ENCODE measurements around the gene ISCU. TPM values are rescaled to one million over a fixed set of nuclear protein-coding genes. Genes with fewer than 3 reads are reported as not detected.

Gene ISCU
- total RNA-seq, 4 donors from 2014 or later = 113 to 155 (median 130) TPM

DNA sequence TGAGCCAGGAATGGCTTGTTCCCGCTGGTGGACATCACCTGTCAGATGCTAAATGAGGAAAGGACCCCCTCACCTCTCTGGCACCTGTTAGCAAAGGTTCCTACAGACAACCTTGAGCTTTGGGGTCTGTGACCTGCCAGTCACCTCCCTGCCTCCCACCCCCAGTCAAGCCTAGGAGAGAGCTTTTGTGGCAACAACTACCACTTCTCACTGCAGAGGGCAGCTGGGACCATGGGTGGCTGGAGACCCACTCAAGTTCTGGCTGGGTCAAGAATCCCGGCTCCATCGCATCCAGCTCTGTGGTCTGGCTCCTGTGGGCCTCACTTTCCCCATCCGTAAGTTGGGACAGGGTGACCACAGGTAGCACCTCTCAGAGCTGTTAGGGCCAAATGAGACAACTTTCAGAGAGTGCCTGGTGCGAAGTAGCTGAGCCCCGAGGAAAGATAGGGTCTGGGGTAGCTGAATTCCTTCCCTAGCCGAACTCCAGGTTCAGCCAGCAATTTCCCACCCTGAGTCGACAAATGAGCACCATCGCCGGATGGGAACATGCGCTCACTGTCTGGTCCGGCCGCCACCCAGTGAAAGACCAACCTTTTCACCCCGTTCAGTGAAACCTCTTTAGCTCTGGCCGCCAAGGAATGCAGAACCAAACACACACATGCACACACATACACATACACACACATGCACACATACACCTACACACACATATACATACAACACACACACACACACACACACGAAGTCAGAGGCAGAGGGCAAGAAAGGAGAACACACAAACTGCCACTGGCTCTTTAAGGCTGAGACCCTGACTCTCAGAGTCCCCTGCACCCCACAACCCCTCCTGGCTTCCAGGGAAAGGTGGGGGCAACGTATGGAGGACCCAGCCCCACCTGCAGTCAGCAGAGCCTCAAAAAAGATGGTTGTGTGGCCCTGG lies 33.6 kb downstream of the ISCU start:
- TF ChIP-seq POLR2AphosphoS5 (IDR thresholded peaks at IDR 0.05) = no peak
- no peak for TF ChIP-seq EP300 (IDR thresholded peaks at IDR 0.05; ENCODE audit: low read depth)
- TF ChIP-seq POLR2A (IDR thresholded peaks at IDR 0.05) = no peak
- TF ChIP-seq, protein P1, sequence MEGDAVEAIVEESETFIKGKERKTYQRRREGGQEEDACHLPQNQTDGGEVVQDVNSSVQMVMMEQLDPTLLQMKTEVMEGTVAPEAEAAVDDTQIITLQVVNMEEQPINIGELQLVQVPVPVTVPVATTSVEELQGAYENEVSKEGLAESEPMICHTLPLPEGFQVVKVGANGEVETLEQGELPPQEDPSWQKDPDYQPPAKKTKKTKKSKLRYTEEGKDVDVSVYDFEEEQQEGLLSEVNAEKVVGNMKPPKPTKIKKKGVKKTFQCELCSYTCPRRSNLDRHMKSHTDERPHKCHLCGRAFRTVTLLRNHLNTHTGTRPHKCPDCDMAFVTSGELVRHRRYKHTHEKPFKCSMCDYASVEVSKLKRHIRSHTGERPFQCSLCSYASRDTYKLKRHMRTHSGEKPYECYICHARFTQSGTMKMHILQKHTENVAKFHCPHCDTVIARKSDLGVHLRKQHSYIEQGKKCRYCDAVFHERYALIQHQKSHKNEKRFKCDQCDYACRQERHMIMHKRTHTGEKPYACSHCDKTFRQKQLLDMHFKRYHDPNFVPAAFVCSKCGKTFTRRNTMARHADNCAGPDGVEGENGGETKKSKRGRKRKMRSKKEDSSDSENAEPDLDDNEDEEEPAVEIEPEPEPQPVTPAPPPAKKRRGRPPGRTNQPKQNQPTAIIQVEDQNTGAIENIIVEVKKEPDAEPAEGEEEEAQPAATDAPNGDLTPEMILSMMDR (IDR thresholded peaks at IDR 0.05) = no peak
- 75% methylated on average over 17 of the region's 17 CpGs; no CpG with 5 or more reads in 1 of the 2 donors for WGBS, 2 donors (ENCODE audit: low coverage in 1 of 2)
- peak overlapping the region in 3 of 4 donors; percentile 41 to 55 (median 43) for H3K27ac ChIP-seq
- no peaks in the 10 kb centered on the region for H3K4me1 ChIP-seq
- no peaks in the 10 kb centered on the region for H3K9me3 ChIP-seq
- intact Hi-C loops (cut with DNase I; ENCODE audit: low total_unique reads) = no loop called here
- no peak for DNase-seq
- peak overlapping the region in 1 of 4 donors; percentile 37 for H3K4me3 ChIP-seq
- no peaks in the 10 kb centered on the region for H3K36me3 ChIP-seq
- in situ Hi-C loops (cut with MboI; ENCODE audit: low pct_ligation_motif_present in 1 of 4, low pct_unique_long_range_greater_than_20kb in 1 of 4, low sequenced_read_pairs in 3 of 4) = no loop called here
- no peaks in the 10 kb centered on the region for H3K27me3 ChIP-seq

DNA sequence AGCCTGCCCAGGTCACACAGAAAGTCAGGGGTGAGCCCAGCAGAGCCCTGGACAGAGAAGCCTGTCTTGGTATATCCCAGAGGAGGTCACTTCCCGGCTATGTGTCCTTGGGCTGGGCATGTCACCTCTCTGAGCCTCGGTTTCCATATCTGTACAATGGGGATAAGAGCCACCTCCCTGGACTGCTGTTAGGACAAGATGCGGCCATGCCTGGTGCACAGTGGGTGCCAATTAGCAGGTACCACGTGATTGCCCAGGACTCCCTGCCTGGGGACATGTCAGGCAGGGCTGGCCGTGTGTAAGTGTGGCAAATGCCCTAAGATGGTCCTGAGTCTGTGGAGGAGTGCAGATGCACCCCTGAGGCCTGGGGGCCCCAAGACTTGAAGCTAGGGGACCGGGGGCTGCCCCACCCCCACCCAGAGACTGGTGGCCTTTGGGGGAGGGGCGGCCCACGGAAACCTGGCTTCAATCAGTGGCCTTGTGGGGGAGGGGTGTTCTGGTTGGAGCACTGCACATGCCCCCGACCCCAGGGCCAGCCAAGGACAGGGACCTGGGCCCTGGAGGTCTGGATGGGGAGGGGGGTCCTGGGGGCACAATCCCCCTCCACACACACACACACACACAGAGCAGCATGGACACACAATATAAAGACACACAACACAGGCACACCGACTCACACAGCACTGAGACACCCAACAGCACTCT lies 34.6 kb downstream of the ISCU start:
- in situ Hi-C loops (cut with MboI; ENCODE audit: low pct_ligation_motif_present in 1 of 4, low pct_unique_long_range_greater_than_20kb in 1 of 4, low sequenced_read_pairs in 3 of 4) = no loop called here
- H3K4me1 ChIP-seq = no peaks in the 10 kb centered on the region
- H3K27me3 ChIP-seq = no peaks in the 10 kb centered on the region
- H3K27ac ChIP-seq = peak overlapping the region; percentile 31 to 55 (median 42)
- TF ChIP-seq, protein P1 (IDR thresholded peaks at IDR 0.05) = no peak
- no peak for TF ChIP-seq POLR2AphosphoS5 (IDR thresholded peaks at IDR 0.05)
- no peak for TF ChIP-seq EP300 (IDR thresholded peaks at IDR 0.05; ENCODE audit: low read depth)
- TF ChIP-seq POLR2A (IDR thresholded peaks at IDR 0.05) = no peak
- no peak for DNase-seq
- 66% methylated on average over 9 of the region's 10 CpGs; no CpG with 5 or more reads in 1 of the 2 donors for WGBS, 2 donors (ENCODE audit: low coverage in 1 of 2)
- intact Hi-C loops (cut with DNase I; ENCODE audit: low total_unique reads) = no loop called here
- H3K36me3 ChIP-seq = no peaks in the 10 kb centered on the region
- H3K9me3 ChIP-seq = no peaks in the 10 kb centered on the region
- peak overlapping the region in 3 of 4 donors; percentile 9 to 37 (median 13) for H3K4me3 ChIP-seq

DNA sequence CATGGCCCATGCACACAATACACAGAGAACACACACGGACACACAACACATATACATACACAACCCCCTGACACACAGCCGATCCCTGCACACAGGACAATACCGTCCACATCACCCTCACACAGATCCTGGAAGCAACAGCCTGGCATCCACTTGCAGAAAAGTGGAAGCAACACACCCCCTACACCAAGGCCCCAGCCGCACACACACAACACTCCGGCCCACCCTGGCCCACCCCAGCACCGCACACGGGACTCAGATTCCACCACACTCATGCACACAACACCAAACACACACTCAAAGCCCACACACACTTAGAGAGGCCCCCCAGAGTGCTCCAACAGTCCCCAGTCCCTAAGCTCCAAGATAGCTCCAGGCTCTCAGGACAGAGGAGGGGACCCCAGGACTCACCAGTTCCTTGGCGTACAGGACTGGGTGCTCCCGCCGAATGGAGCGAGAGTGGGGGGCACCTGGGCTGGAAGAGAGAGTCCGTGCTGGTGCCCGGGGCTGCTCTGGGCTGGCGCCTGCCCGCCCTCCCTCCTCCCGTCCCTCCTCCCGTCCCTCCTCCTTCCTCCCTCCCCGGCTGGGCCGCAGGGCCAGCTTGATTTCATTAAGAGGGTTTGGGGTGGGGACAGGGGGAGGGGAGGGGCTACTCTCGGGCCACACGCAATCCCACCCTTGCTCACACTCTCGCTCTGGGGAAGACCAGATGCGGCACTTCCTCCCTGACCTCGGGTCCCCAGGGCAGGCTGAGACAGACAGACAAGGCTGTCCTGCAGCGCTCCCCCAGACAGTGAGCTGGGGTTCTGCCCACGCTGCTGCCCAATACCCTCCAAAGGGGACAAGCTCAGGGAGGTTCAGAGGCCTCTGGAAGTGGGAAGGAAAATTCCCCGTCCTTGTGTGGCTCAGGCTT lies 35.4 kb downstream of the ISCU start, which contains the start of gene TMEM119:
TSS of gene TMEM119 (minus strand) at position 526 of the 913 bp plus-strand sequence. CDS start 5,701 bp downstream, outside the sequence.
- WGBS, 2 donors (ENCODE audit: low coverage in 1 of 2) = 42% methylated on average over 26 of the region's 27 CpGs; no CpG with 5 or more reads in 1 of the 2 donors
- H3K27me3 ChIP-seq = no peaks in the 10 kb centered on the region
- H3K36me3 ChIP-seq = no peaks in the 10 kb centered on the region
- H3K4me1 ChIP-seq = no peaks in the 10 kb centered on the region
- no peaks in the 10 kb centered on the region for H3K9me3 ChIP-seq
- H3K4me3 ChIP-seq = peak within 1 kb of the TSS in 3 of 4 donors; percentile 9 to 37 (median 13)
- TF ChIP-seq POLR2A (IDR thresholded peaks at IDR 0.05) (no peak), POLR2AphosphoS5 (IDR thresholded peaks at IDR 0.05) (no peak), EP300 (IDR thresholded peaks at IDR 0.05; ENCODE audit: low read depth) (no peak)
- TF ChIP-seq, protein P1 (IDR thresholded peaks at IDR 0.05) = no peak
- in situ Hi-C loops (cut with MboI; ENCODE audit: low pct_ligation_motif_present in 1 of 4, low pct_unique_long_range_greater_than_20kb in 1 of 4, low sequenced_read_pairs in 3 of 4) = no loop called here
- no peak for DNase-seq
- H3K27ac ChIP-seq = peak within 1 kb of the TSS; percentile 31 to 55 (median 42)
- intact Hi-C loops (cut with DNase I; ENCODE audit: low total_unique reads) = no loop called here
